GM23338 (cell line): ENCODE measurements around the gene ANO10. TPM values are rescaled to one million over a fixed set of nuclear protein-coding genes. Genes with fewer than 3 reads are reported as not detected.

Experiments used
- ATAC-seq: fragments of 200-7000 bp; cut with Tn5 transposase; 3 replicates; pipeline ENCODE4 v1.9.1; 2020
- DNase-seq: peaks from one replicate; pipeline ENCODE4 v3.0.0-alpha.2; 2015; ENCODE audit warnings: low spot score
- H2AFZ ChIP-seq: fragments of 200-600 bp; sonication (generic); 2 replicates; pipeline ENCODE4 v1.8.0; 2016; ENCODE audit warnings: antibody characterized with exemption, mild to moderate bottlenecking, moderate library complexity
- H3F3A ChIP-seq: fragments of 200-600 bp; sonication (generic); replicated peaks from 2 replicates; pipeline ENCODE4 v1.8.0; 2017; ENCODE audit warnings: antibody characterized with exemption, mixed run types, low read depth
- H3K27ac ChIP-seq: fragments of 200-600 bp; sonication (generic); 2 replicates; pipeline ENCODE4 v1.6.1; 2016; ENCODE audit warnings: low read depth
- H3K27me3 ChIP-seq: fragments of 200-600 bp; sonication (generic); 2 replicates; pipeline ENCODE4 v1.8.0; 2016; ENCODE audit warnings: mild to moderate bottlenecking, mixed run types, moderate library complexity; ENCODE audit not compliant: insufficient read depth
- H3K36me3 ChIP-seq: fragments of 200-600 bp; sonication (generic); 2 replicates; pipeline ENCODE4 v1.8.0; 2016; ENCODE audit warnings: mild to moderate bottlenecking; ENCODE audit not compliant: insufficient read depth
- H3K4me1 ChIP-seq: fragments of 200-600 bp; sonication (generic); 2 replicates; pipeline ENCODE4 v1.8.0; 2016; ENCODE audit warnings: mild to moderate bottlenecking, moderate library complexity; ENCODE audit not compliant: insufficient read depth
- H3K4me2 ChIP-seq: fragments of 200-600 bp; sonication (generic); 2 replicates; pipeline ENCODE4 v1.7.1; 2017; ENCODE audit warnings: mixed run types
- H3K4me3 ChIP-seq: fragments of 200-600 bp; sonication (generic); 2 replicates; pipeline ENCODE4 v1.6.1; 2016; ENCODE audit warnings: mixed run types
- H3K79me2 ChIP-seq: fragments of 200-600 bp; sonication (generic); replicated peaks from 2 replicates; pipeline ENCODE4 v1.8.0; 2017; ENCODE audit warnings: mild to moderate bottlenecking; ENCODE audit not compliant: insufficient read depth
- H3K9me2 ChIP-seq: fragments of 200-600 bp; sonication (generic); 2 replicates; pipeline ENCODE4 v1.8.0; 2017; ENCODE audit not compliant: insufficient read depth
- H4K20me1 ChIP-seq: fragments of 200-600 bp; sonication (generic); replicated peaks from 2 replicates; pipeline ENCODE4 v1.8.0; 2017; ENCODE audit warnings: mild to moderate bottlenecking; ENCODE audit not compliant: insufficient read depth
- H3K27ac Mint-ChIP-seq: 2 replicates; pipeline ENCODE4 v1.8.0; 2020; ENCODE audit warnings: inconsistent platforms, mild to moderate bottlenecking, moderate library complexity, mixed read lengths
- H3K27me3 Mint-ChIP-seq: 3 replicates; pipeline ENCODE4 v1.8.0; 2022; ENCODE audit warnings: low read depth, mild to moderate bottlenecking, moderate library complexity, mixed read lengths, inconsistent platforms; ENCODE audit not compliant: insufficient read depth, poor library complexity
- H3K36me3 Mint-ChIP-seq: 3 replicates; pipeline ENCODE4 v1.8.0; 2021; ENCODE audit warnings: low read depth, mild to moderate bottlenecking, inconsistent platforms, moderate library complexity, mixed read lengths
- H3K4me1 Mint-ChIP-seq: 3 replicates; pipeline ENCODE4 v1.8.0; 2020; ENCODE audit warnings: mild to moderate bottlenecking, inconsistent platforms, mixed read lengths
- H3K4me3 Mint-ChIP-seq: 3 replicates; pipeline ENCODE4 v1.8.0; 2021; ENCODE audit warnings: moderate library complexity, mild to moderate bottlenecking, inconsistent platforms, mixed read lengths
- H3K9me3 Mint-ChIP-seq: 3 replicates; pipeline ENCODE4 v1.8.0; 2020; ENCODE audit warnings: moderate library complexity, mild to moderate bottlenecking, inconsistent platforms, mixed read lengths
- ETS1 ChIP-seq: IDR thresholded peaks from 2 replicates; pipeline ENCODE4 v1.6.1; 2016; ENCODE audit warnings: antibody characterized with exemption
- EZH2 ChIP-seq: fragments of 200-600 bp; sonication (generic); IDR thresholded peaks from one replicate; pipeline ENCODE4 v1.8.0; 2017; ENCODE audit warnings: antibody characterized with exemption, mild to moderate bottlenecking, low read depth; ENCODE audit not compliant: unreplicated experiment
- EZH2phosphoT487 ChIP-seq: fragments of 200-600 bp; sonication (generic); IDR thresholded peaks from one replicate; pipeline ENCODE4 v1.8.1; 2018; ENCODE audit warnings: antibody characterized with exemption; ENCODE audit not compliant: unreplicated experiment
- JUNB ChIP-seq: IDR thresholded peaks from one replicate; pipeline ENCODE4 v1.6.1; 2016; ENCODE audit warnings: antibody characterized with exemption; ENCODE audit not compliant: unreplicated experiment
- NANOG ChIP-seq: IDR thresholded peaks from 2 replicates; pipeline ENCODE4 v1.6.1; 2016; ENCODE audit warnings: antibody characterized with exemption, borderline replicate concordance
- POLR2AphosphoS5 ChIP-seq: IDR thresholded peaks from 2 replicates; pipeline ENCODE4 v1.6.1; 2016; ENCODE audit warnings: antibody characterized with exemption, low read depth
- ZNF114 ChIP-seq: fragments of 250-450 bp; sonication (Bioruptor Pico); IDR thresholded peaks from 2 replicates; pipeline ENCODE4 v1.5.0; 2020; ENCODE audit warnings: mild to moderate bottlenecking, moderate library complexity
- ZNF331 ChIP-seq: fragments of 250-450 bp; sonication (Bioruptor Pico); IDR thresholded peaks from 2 replicates; pipeline ENCODE4 v1.5.0; 2020; ENCODE audit warnings: low read depth, mild to moderate bottlenecking, moderate library complexity
- polyA plus RNA-seq: library from polyadenylated mRNA; unstranded; fragments of >200 nt; fragmentation: Nextera tagmentation; extraction: Ambion mirVana; gene quantifications from 2 replicates; pipeline ENCODE4 v1.2.1, GENCODE V29; 2016
- total RNA-seq: library from RNA; depleted of rRNA; stranded (reverse); fragments of >200 nt; shearing (Covaris generic); gene quantifications from 2 replicates; pipeline ENCODE4 v1.2.3, GENCODE V29; 2014
- TF ChIP-seq, protein P1 (sequence below), 2 experiments: fragments of 200-600 bp in 1 of 2; sonication (generic) in 1 of 2; conservative IDR thresholded peaks; 2 replicates each; pipeline versions ENCODE4 v1.5.1 to v1.6.1; 2016 to 2017; ENCODE audit warnings: antibody characterized with exemption in 2 of 2, low read depth in 2 of 2, mild to moderate bottlenecking in 2 of 2, moderate library complexity in 1 of 2
- TF ChIP-seq, protein P2 (sequence below): IDR thresholded peaks from one replicate; pipeline ENCODE4 v1.6.1; 2018; ENCODE audit warnings: antibody characterized with exemption; ENCODE audit not compliant: unreplicated experiment

The ANO10 gene
- total and polyA plus RNA-seq, 2 experiments from 2014 or later = 29.2 to 48.1 TPM

GRCh38 chr3:43345877-43346276 is 275.9 kb downstream of the ANO10 start:
- H3K36me3 ChIP-seq = no peaks in the 10 kb centered on the region
- H3K4me2 ChIP-seq = no peak overlapping the region
- no peak overlapping the region for H2AFZ ChIP-seq
- H3K27ac Mint-ChIP-seq = no peak overlapping the region
- no peaks in the 10 kb centered on the region; the same call in 1 of the 2 replicates for H4K20me1 ChIP-seq
- peaks cover 28% of the 10 kb centered on the region for H3K36me3 Mint-ChIP-seq
- DNase-seq = no peak
- H3K9me3 Mint-ChIP-seq = no peaks in the 10 kb centered on the region
- no peaks in the 10 kb centered on the region for H3K79me2 ChIP-seq
- H3K27ac ChIP-seq = no peak overlapping the region
- peaks cover 13% of the 10 kb centered on the region for H3K27me3 Mint-ChIP-seq
- H3K27me3 ChIP-seq = no peaks in the 10 kb centered on the region
- H3K4me3 Mint-ChIP-seq = no peak overlapping the region
- H3F3A ChIP-seq = no peaks in the 10 kb centered on the region
- no peak for TF ChIP-seq EZH2phosphoT487
- TF ChIP-seq NANOG = no peak
- TF ChIP-seq POLR2AphosphoS5 = no peak
- peaks cover 11% of the 10 kb centered on the region; the same call in 1 of the 2 replicates for H3K4me1 ChIP-seq
- H3K4me1 Mint-ChIP-seq = peaks cover 36% of the 10 kb centered on the region
- H3K9me2 ChIP-seq = no peaks in the 10 kb centered on the region
- peak; percentile 25; the same call in 2 of the 3 replicates for ATAC-seq
- H3K4me3 ChIP-seq = no peak overlapping the region

DNA sequence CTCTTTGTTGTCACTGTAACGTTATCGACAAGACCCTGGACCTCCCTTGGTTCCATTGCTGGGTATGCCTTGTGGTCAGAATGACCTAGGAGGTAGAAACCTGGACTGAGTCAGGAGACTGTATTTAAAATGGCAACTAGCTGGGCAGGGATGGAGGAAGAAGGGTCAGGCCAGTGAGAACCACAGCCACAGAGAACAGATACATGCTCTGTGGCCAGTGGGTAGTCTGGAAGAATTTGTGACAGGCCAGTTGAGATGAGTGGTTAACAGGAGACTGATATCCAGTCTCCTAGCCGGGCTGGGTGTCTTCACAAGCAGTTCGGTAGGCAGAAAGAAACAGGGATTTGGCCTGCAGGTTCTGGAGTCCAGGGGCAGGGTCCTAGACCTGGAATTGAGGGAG is 276.6 kb downstream of the ANO10 start:
- Histone ChIP-seq H3K27me3 (no peaks in the 10 kb centered on the region), H3K9me2 (no peaks in the 10 kb centered on the region), H3F3A (no peaks in the 10 kb centered on the region), H3K36me3 (no peaks in the 10 kb centered on the region; the same call in 1 of the 2 replicates), H3K79me2 (no peaks in the 10 kb centered on the region), H3K4me1 (peaks cover 11% of the 10 kb centered on the region; the same call in 1 of the 2 replicates), H3K4me2 (no peak overlapping the region), H3K27ac (no peak overlapping the region), H3K4me3 (no peak overlapping the region), H4K20me1 (no peaks in the 10 kb centered on the region; the same call in 1 of the 2 replicates), H2AFZ (no peak overlapping the region)
- Mint-ChIP-seq H3K27ac (no peak overlapping the region), H3K9me3 (no peaks in the 10 kb centered on the region), H3K4me1 (peaks cover 36% of the 10 kb centered on the region), H3K36me3 (peaks cover 33% of the 10 kb centered on the region), H3K4me3 (no peak overlapping the region), H3K27me3 (peaks cover 13% of the 10 kb centered on the region)
- ATAC-seq = no peak
- TF ChIP-seq JUNB = no peak
- TF ChIP-seq ETS1 = no peak
- no peak for TF ChIP-seq POLR2AphosphoS5
- DNase-seq = no peak

DNA sequence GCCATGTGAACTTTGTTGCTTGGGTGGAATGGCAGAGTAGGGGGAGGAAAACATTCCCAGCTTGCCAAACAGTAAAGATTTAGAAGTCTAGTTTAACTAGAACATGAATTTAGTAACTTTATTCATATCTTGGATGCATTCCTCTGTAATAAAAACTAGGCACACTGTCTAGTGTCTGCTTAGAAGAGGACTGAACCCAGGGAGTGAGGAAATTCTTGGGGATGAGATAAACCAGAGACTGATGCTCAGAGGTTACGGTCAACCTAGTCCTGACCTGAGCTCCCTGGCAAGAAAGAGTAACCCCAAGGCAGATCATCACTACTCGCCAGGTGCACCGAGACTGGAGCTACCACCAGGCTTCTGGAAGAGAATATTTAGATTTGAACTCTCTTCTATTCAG is 277.3 kb downstream of the ANO10 start:
- Histone ChIP-seq H3F3A (no peaks in the 10 kb centered on the region), H3K4me2 (no peak overlapping the region), H3K27me3 (no peaks in the 10 kb centered on the region), H4K20me1 (no peaks in the 10 kb centered on the region; the same call in 1 of the 2 replicates), H3K4me1 (peaks cover 11% of the 10 kb centered on the region; the same call in 1 of the 2 replicates), H3K36me3 (no peaks in the 10 kb centered on the region; the same call in 1 of the 2 replicates), H2AFZ (no peak overlapping the region), H3K9me2 (no peaks in the 10 kb centered on the region), H3K79me2 (no peaks in the 10 kb centered on the region), H3K4me3 (no peak overlapping the region), H3K27ac (no peak overlapping the region)
- Mint-ChIP-seq H3K9me3 (no peaks in the 10 kb centered on the region), H3K4me3 (no peak overlapping the region), H3K4me1 (peaks cover 36% of the 10 kb centered on the region), H3K27me3 (peaks cover 13% of the 10 kb centered on the region), H3K27ac (no peak overlapping the region), H3K36me3 (peaks cover 38% of the 10 kb centered on the region)
- no peak for ATAC-seq
- DNase-seq = no peak
- no peak for TF ChIP-seq EZH2phosphoT487
- TF ChIP-seq ZNF114 (CRISPR knock-in tag) = no peak
- no peak for TF ChIP-seq ETS1
- no peak for TF ChIP-seq JUNB
- TF ChIP-seq NANOG = no peak
- TF ChIP-seq ZNF331 (CRISPR knock-in tag) = no peak
- TF ChIP-seq, protein P1, sequence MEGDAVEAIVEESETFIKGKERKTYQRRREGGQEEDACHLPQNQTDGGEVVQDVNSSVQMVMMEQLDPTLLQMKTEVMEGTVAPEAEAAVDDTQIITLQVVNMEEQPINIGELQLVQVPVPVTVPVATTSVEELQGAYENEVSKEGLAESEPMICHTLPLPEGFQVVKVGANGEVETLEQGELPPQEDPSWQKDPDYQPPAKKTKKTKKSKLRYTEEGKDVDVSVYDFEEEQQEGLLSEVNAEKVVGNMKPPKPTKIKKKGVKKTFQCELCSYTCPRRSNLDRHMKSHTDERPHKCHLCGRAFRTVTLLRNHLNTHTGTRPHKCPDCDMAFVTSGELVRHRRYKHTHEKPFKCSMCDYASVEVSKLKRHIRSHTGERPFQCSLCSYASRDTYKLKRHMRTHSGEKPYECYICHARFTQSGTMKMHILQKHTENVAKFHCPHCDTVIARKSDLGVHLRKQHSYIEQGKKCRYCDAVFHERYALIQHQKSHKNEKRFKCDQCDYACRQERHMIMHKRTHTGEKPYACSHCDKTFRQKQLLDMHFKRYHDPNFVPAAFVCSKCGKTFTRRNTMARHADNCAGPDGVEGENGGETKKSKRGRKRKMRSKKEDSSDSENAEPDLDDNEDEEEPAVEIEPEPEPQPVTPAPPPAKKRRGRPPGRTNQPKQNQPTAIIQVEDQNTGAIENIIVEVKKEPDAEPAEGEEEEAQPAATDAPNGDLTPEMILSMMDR (conservative IDR thresholded peaks at IDR 0.05; ENCODE audit: low read depth in 2 of 2) = no peak
- TF ChIP-seq EZH2 = no peak
- TF ChIP-seq, protein P2, sequence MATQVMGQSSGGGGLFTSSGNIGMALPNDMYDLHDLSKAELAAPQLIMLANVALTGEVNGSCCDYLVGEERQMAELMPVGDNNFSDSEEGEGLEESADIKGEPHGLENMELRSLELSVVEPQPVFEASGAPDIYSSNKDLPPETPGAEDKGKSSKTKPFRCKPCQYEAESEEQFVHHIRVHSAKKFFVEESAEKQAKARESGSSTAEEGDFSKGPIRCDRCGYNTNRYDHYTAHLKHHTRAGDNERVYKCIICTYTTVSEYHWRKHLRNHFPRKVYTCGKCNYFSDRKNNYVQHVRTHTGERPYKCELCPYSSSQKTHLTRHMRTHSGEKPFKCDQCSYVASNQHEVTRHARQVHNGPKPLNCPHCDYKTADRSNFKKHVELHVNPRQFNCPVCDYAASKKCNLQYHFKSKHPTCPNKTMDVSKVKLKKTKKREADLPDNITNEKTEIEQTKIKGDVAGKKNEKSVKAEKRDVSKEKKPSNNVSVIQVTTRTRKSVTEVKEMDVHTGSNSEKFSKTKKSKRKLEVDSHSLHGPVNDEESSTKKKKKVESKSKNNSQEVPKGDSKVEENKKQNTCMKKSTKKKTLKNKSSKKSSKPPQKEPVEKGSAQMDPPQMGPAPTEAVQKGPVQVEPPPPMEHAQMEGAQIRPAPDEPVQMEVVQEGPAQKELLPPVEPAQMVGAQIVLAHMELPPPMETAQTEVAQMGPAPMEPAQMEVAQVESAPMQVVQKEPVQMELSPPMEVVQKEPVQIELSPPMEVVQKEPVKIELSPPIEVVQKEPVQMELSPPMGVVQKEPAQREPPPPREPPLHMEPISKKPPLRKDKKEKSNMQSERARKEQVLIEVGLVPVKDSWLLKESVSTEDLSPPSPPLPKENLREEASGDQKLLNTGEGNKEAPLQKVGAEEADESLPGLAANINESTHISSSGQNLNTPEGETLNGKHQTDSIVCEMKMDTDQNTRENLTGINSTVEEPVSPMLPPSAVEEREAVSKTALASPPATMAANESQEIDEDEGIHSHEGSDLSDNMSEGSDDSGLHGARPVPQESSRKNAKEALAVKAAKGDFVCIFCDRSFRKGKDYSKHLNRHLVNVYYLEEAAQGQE = no peak
